Endothelial cell of coronary artery (primary cell): ENCODE data around the gene CLPX. TPM values are rescaled to one million over a fixed set of nuclear protein-coding genes. Genes with fewer than 3 reads are reported as not detected.

ENCODE experiments used
- total RNA-seq: library from RNA; depleted of rRNA; stranded (reverse); fragments of >200 nt; gene quantifications from 2 replicates; pipeline ENCODE4 v1.2.3, GENCODE V29; 2014

The CLPX gene
- total RNA-seq: 46.3 and 48.5 TPM in 2 replicates

DNA sequence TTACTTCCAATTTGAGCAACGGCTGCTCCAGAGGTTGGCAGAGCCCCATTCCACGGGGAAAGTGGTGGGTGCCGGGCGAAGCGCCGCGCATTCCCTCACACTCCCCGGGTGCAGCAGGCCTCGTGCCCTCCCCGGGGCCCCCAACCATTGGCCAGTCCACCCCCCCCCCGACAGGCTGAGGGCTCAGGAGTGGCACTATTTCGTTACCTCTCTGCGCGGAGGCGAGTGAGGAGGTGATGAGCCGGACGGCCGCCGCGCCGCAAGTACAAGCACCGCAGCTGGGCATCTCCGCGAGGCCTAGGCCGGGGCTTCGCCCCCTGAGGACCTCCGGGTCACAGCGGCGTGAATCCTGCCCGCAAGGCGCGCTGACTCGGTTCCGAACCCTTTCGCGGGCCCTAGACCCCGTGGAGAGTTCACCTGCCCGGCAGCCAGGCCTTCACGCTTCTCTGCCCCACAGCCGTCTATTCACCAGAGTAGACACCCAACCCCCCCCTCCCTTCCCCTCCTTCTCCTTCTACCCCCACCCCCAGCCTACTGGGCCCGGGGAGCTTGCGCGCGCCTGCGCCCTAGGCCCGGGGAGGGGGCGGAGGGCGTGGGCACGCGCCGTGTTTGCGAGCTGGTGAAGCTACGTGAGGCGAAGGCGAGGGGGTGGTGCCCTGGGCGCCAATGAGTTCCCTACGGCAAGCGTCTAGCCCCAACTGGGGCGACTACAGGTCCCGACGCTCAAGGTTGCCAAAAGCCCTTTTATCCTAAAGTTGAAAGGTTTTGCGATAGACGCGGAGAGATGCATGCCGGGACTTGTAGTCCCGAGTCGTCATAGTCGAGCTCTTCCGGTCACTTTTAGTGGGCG, at the start of gene CLPX:
TSS of gene CLPX (minus strand) at position 475 of the 850 bp plus-strand sequence. CDS start at position 286, 189 bp downstream.

GRCh38 chr15:65210770-65211481, 25.8 kb upstream of the CLPX start, which contains the start of gene CILP:
TSS of gene CILP (minus strand) at chr15:65211473. CDS start at chr15:65209755, 1,718 bp downstream.

DNA sequence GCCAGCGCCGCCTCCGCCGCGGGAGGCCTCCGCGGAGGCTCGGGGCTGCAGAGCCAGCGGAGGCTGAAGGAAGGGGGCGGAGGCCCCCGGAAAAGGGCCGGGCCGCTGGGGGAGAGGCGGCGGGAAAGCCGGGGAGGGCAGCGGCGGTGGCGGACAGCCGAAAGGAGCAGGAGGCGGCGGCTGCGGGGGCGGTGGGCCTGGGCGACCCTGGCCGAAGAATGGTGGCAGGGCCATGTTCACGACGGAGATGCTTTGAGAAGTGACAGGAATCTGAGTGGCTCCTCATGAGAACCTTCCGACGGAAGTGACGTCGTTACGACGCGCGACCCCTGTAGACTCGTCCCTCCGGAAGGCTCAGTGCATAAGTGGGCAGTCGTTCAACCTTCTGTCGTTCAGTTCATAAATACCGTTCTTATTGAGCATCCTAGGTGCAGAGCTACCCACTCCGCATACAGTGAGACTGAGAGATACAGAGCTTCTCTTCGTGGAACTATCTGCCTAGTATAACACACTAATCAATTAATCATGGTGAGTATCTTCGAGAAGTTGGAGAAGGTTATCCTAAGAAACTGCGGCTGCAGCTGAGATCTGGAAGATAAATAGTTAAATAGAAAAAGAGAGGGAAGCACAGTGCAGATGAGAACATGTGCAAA, 51.5 kb downstream of the CLPX start, which contains the start of gene PDCD7:
TSS of gene PDCD7 (minus strand) at position 261 of the 653 bp plus-strand sequence. CDS start at position 234, 27 bp downstream.

GRCh38 chr15:65115086-65115485, 70.1 kb downstream of the CLPX start, which contains the start of gene UBAP1L:
TSS of gene UBAP1L (minus strand) at chr15:65115200. CDS start at chr15:65106215, 8,985 bp downstream.

Other genes with a start within 250 kb of the CLPX start
- gene SPG21, start 195.4 kb downstream of the CLPX start, total RNA-seq: 46.3 and 47.3 TPM in 2 replicates
- 10.3 and 11.5 TPM in 2 replicates for gene MTFMT, start 155.7 kb downstream of the CLPX start, total RNA-seq
- gene SLC51B, start 140.0 kb downstream of the CLPX start, total RNA-seq: not detected in 2 replicates
- gene RASL12, start 117.4 kb downstream of the CLPX start, total RNA-seq: 0.09 TPM in 1 of 2 replicates, not detected in the other
- gene KBTBD13, start 108.6 kb downstream of the CLPX start, total RNA-seq: not detected in 2 replicates
- 0.90 and 1.9 TPM in 2 replicates for gene UBAP1L, start 70.1 kb downstream of the CLPX start, total RNA-seq
- 10.3 and 12.5 TPM in 2 replicates for gene PDCD7, start 51.5 kb downstream of the CLPX start, total RNA-seq
- not detected in 2 replicates for gene CILP, start 26.1 kb upstream of the CLPX start, total RNA-seq
- gene PARP16, start 101.5 kb upstream of the CLPX start, total RNA-seq: 1.2 and 2.4 TPM in 2 replicates
- not detected in 2 replicates for gene RNU5A-1, start 110.7 kb upstream of the CLPX start, total RNA-seq
- not detected in 2 replicates for gene RNU5B-1, start 119.3 kb upstream of the CLPX start, total RNA-seq
- gene IGDCC3, start 192.7 kb upstream of the CLPX start, total RNA-seq: not detected in 2 replicates
- gene IGDCC4, start 237.6 kb upstream of the CLPX start, total RNA-seq: under 0.01 and 0.09 TPM in 2 replicates